GM12878 (cell line): ENCODE measurements around the gene LTK. TPM values are rescaled to one million over a fixed set of nuclear protein-coding genes. Genes with fewer than 3 reads are reported as not detected.

Experiments
- ATAC-seq: fragments of 200-7000 bp; cut with Tn5 transposase; 3 replicates; pipeline ENCODE4 v1.9.1; 2020; ENCODE audit warnings: mild to moderate bottlenecking, moderate library complexity
- BruUV-seq: library from RNA; stranded (reverse); fragments of 400-500 nt; replicated peaks from 2 replicates; lab custom pipeline; 2021; lab: Mats Ljungman, UMichigan
- CTCF ChIA-PET: fragments of 300-600 bp; sonication (Branson Sonifier 250); formaldehyde crosslinking; extraction: SDS; loops from one replicate; lab custom pipeline; 2021; ENCODE audit warnings: inconsistent platforms; lab: Yijun Ruan, JAX
- POLR2A ChIA-PET: fragments of 350-600 bp; formaldehyde crosslinking; extraction: SDS; loops from one replicate; lab custom pipeline; 2021; ENCODE audit warnings: inconsistent platforms; lab: Charles Lee
- RAD21 ChIA-PET: fragments of 300-600 bp; sonication (Branson Sonifier 250); formaldehyde crosslinking; loops from one replicate; lab custom pipeline; 2023; ENCODE audit warnings: antibody characterized with exemption; ENCODE audit not compliant: unreplicated experiment; lab: Charles Lee
- SMC1A ChIA-PET: fragments of 300-600 bp; sonication (Branson Sonifier 250); formaldehyde crosslinking; loops from one replicate; lab custom pipeline; 2023; ENCODE audit not compliant: unreplicated experiment, uncharacterized antibody; lab: Charles Lee
- DNase-seq: peaks from one replicate; pipeline ENCODE4 v3.0.0-alpha.2; 2011; ENCODE audit warnings: low read depth, low spot score
- FAIRE-seq: peaks from 3 replicates; lab custom pipeline; 2011; peaks lifted over from hg19 to GRCh38; lab: Jason Lieb, UNC
- H2AFZ ChIP-seq: 2 replicates; pipeline ENCODE4 v1.6.0; 2011; ENCODE audit warnings: low read depth, low read length, control low read depth; ENCODE audit not compliant: control insufficient read depth
- H3K27ac ChIP-seq: 2 replicates; pipeline ENCODE4 v1.5.1; 2011; ENCODE audit warnings: control low read depth; ENCODE audit not compliant: control insufficient read depth, insufficient read depth
- H3K27me3 ChIP-seq, 2 experiments: replicated peaks in 1 of 2; 2 replicates each; pipeline versions ENCODE4 v1.6.0 to v1.6.1; 2011; ENCODE audit warnings: low read length in 1 of 2; ENCODE audit not compliant: control insufficient read depth in 2 of 2, insufficient read depth in 2 of 2
- H3K36me3 ChIP-seq, 2 experiments: 2 replicates each; pipeline ENCODE4 v1.5.1; 2011; ENCODE audit warnings: low read length in 1 of 2; ENCODE audit not compliant: control insufficient read depth in 2 of 2, insufficient read depth in 2 of 2
- H3K4me1 ChIP-seq: 2 replicates; pipeline ENCODE4 v1.6.1; 2011; ENCODE audit warnings: mild to moderate bottlenecking, low read length, moderate library complexity, mixed read lengths; ENCODE audit not compliant: control insufficient read depth, insufficient read depth
- H3K4me2 ChIP-seq: 2 replicates; pipeline ENCODE4 v1.6.0; 2011; ENCODE audit warnings: control low read depth; ENCODE audit not compliant: control insufficient read depth, insufficient read depth
- H3K4me3 ChIP-seq: fragments of 200-600 bp; sonication (generic); 2 replicates; pipeline ENCODE4 v1.5.1; 2016
- H3K79me2 ChIP-seq: 2 replicates; pipeline ENCODE4 v1.6.0; 2011; ENCODE audit warnings: low read length; ENCODE audit not compliant: control insufficient read depth, insufficient read depth
- H3K9ac ChIP-seq: 2 replicates; pipeline ENCODE4 v1.8.0; 2011; ENCODE audit warnings: low read length, control low read depth, mixed read lengths; ENCODE audit not compliant: control insufficient read depth, insufficient read depth
- H3K9me3 ChIP-seq: replicated peaks from 3 replicates; pipeline ENCODE4 v1.5.1; 2011; ENCODE audit warnings: mild to moderate bottlenecking, low read length; ENCODE audit not compliant: control insufficient read depth, insufficient read depth
- H4K20me1 ChIP-seq: 2 replicates; pipeline ENCODE4 v1.6.0; 2011; ENCODE audit not compliant: control insufficient read depth, insufficient read depth
- BRCA1 ChIP-seq: IDR thresholded peaks from 2 replicates; pipeline ENCODE4 v1.6.1; 2011; ENCODE audit warnings: low read depth, low read length, improper control_type of control experiment
- ESRRA ChIP-seq: IDR thresholded peaks from 2 replicates; pipeline ENCODE4 v1.6.1; 2012; ENCODE audit warnings: mild to moderate bottlenecking, low read length, improper control_type of control experiment
- IKZF1 ChIP-seq: fragments of 450-650 bp; conservative IDR thresholded peaks from 2 replicates; pipeline ENCODE4 v1.6.1; 2017; ENCODE audit warnings: antibody characterized with exemption, mild to moderate bottlenecking
- MEF2B ChIP-seq: fragments of 450-650 bp; IDR thresholded peaks from 2 replicates; pipeline ENCODE4 v1.6.1; 2018; ENCODE audit warnings: mild to moderate bottlenecking, moderate library complexity; ENCODE audit not compliant: partially characterized antibody, poor library complexity, severe bottlenecking
- NFYA ChIP-seq: IDR thresholded peaks from 2 replicates; pipeline ENCODE4 v1.6.1; 2011; ENCODE audit warnings: low read depth, mild to moderate bottlenecking, low read length, improper control_type of control experiment, borderline replicate concordance
- NR2C1 ChIP-seq: fragments of 450-650 bp; IDR thresholded peaks from 2 replicates; pipeline ENCODE4 v1.6.1; 2017; ENCODE audit warnings: antibody characterized with exemption, mild to moderate bottlenecking, moderate library complexity
- PAX8 ChIP-seq: fragments of 450-650 bp; IDR thresholded peaks from 2 replicates; pipeline ENCODE4 v1.6.1; 2017; ENCODE audit warnings: mild to moderate bottlenecking, moderate library complexity
- POLR2A ChIP-seq: IDR thresholded peaks from 2 replicates; pipeline ENCODE4 v1.6.1; 2011; ENCODE audit warnings: low read depth, mild to moderate bottlenecking, low read length
- POLR2AphosphoS5 ChIP-seq: IDR thresholded peaks from 2 replicates; pipeline ENCODE4 v1.6.1; 2011; ENCODE audit warnings: mild to moderate bottlenecking, low read length, inconsistent platforms
- RELA ChIP-seq: fragments of 450-650 bp; IDR thresholded peaks from 2 replicates; pipeline ENCODE4 v1.8.0; 2014; ENCODE audit warnings: borderline replicate concordance; ENCODE audit not compliant: partially characterized antibody
- SRF ChIP-seq, 2 experiments: IDR thresholded peaks; 2 replicates each; pipeline ENCODE4 v1.6.1; 2011; ENCODE audit warnings: low read depth in 2 of 2, low read length in 2 of 2, mild to moderate bottlenecking in 1 of 2, moderate library complexity in 1 of 2
- TAF1 ChIP-seq: IDR thresholded peaks from 2 replicates; pipeline ENCODE4 v1.6.1; 2011; ENCODE audit warnings: mild to moderate bottlenecking, low read depth, low read length, borderline replicate concordance
- ZNF217 ChIP-seq: fragments of 450-650 bp; IDR thresholded peaks from 2 replicates; pipeline ENCODE4 v1.6.1; 2017; ENCODE audit warnings: antibody characterized with exemption, mild to moderate bottlenecking
- ZNF384 ChIP-seq: IDR thresholded peaks from 2 replicates; pipeline ENCODE4 v1.6.1; 2012; ENCODE audit warnings: low read depth, mild to moderate bottlenecking, low read length, improper control_type of control experiment, borderline replicate concordance
- WGBS: methylation state at CpG from one replicate; pipeline ENCODE4 v1.1.6; 2016; ENCODE audit warnings: low lambda C conversion rate; ENCODE audit not compliant: insufficient replicate concordance, insufficient coverage; ENCODE audit errors: missing lambda C conversion rate; 5-methylcytosine and 5-hydroxymethylcytosine counted together
- in situ Hi-C: fragments of 300-500 bp; cut with MboI; formaldehyde crosslinking; loops from 9 replicates; pipeline ENCODE4 v1.14.3; 2018; ENCODE audit warnings: mixed read lengths
- intact Hi-C: fragments of 100-400 bp; cut with micrococcal nuclease; formaldehyde crosslinking; loops from one replicate; pipeline ENCODE4 v1.14.2; 2022; ENCODE audit not compliant: unreplicated experiment
- polyA plus RNA-seq, 11 experiments: library from polyadenylated mRNA; depleted of rRNA in 4 of 11; unstranded in 6 of 11; stranded (reverse) in 5 of 11; fragments of >200 nt; fragmentation: Nextera tagmentation in 4 of 11; fragmentation: Illumina TruSeq in 1 of 11; extraction: Ambion mirVana in 4 of 11; extraction: Trizol in 1 of 11; gene quantifications; 1 replicate in 1 of 11; 2 replicates in 10 of 11; pipeline versions ENCODE4 v1.2.1 to v1.2.3, GENCODE V29; 2011 to 2016; ENCODE audit warnings: inconsistent platforms in 2 of 11, missing spikeins in 2 of 11, low read depth in 1 of 11
- total RNA-seq, 4 experiments: library from RNA; depleted of rRNA in 3 of 4; stranded (reverse); fragments of >200 nt in 3 of 4; fragmentation: Illumina TruSeq in 1 of 4; extraction: Trizol in 1 of 4; gene quantifications; 2 replicates each; pipeline versions ENCODE4 v1.2.1 to v1.2.3, GENCODE V29; 2013 to 2021
- TF ChIP-seq, protein P1 (sequence below): fragments of 450-650 bp; IDR thresholded peaks from 2 replicates; pipeline ENCODE4 v1.6.1; 2018; ENCODE audit warnings: mild to moderate bottlenecking, low read depth, moderate library complexity; ENCODE audit not compliant: partially characterized antibody
- TF ChIP-seq, protein P2 (sequence below): IDR thresholded peaks from 2 replicates; pipeline ENCODE4 v1.6.1; 2012; ENCODE audit warnings: improper control_type of control experiment, low read depth, low read length; ENCODE audit not compliant: insufficient replicate concordance

Gene LTK
- total and polyA plus RNA-seq, 10 of the 15 experiments (the other 5 are each of a cell fraction or from before 2014, with no cell fraction given) = 0.07 to 0.80 (median 0.20) TPM; not detected in 1

DNA sequence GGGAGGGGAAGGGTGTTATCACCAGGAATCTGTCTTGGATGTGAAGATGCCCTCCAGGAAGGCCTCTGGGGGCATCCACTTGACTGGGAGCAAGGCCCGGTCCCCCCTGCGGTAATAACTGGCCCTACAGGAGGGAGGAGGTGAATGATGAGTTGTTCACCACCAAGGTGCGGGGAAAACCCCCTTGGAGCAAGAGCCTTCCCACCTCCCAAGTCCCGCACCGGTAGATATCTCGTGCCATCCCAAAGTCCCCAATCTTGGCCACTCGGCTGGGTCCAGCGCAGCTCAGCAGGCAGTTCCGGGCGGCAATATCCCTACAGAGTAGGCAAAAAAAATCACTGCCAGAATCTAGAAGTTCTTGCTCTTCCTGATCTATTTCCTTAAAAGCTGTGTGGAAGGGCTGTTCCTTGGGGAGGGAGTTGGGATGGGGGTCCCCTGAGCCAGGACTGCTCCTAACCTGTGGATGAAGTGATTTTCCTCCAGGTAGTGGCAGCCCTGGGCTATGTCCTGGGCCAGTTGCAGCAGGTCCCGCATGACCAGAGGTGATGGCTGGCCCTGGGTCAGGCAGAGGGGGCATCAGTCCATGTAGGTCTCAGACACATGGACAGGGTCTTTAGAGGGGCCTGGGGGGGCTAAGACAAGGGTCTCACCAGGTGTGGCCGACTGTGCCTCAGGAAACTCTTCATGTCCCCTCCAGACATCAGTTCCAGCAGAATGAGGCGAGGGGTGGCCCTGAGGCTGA, 8.7 kb downstream of the LTK start (continued):
- TF ChIP-seq, protein P1, sequence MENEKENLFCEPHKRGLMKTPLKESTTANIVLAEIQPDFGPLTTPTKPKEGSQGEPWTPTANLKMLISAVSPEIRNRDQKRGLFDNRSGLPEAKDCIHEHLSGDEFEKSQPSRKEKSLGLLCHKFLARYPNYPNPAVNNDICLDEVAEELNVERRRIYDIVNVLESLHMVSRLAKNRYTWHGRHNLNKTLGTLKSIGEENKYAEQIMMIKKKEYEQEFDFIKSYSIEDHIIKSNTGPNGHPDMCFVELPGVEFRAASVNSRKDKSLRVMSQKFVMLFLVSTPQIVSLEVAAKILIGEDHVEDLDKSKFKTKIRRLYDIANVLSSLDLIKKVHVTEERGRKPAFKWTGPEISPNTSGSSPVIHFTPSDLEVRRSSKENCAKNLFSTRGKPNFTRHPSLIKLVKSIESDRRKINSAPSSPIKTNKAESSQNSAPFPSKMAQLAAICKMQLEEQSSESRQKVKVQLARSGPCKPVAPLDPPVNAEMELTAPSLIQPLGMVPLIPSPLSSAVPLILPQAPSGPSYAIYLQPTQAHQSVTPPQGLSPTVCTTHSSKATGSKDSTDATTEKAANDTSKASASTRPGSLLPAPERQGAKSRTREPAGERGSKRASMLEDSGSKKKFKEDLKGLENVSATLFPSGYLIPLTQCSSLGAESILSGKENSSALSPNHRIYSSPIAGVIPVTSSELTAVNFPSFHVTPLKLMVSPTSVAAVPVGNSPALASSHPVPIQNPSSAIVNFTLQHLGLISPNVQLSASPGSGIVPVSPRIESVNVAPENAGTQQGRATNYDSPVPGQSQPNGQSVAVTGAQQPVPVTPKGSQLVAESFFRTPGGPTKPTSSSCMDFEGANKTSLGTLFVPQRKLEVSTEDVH = no peak

DNA sequence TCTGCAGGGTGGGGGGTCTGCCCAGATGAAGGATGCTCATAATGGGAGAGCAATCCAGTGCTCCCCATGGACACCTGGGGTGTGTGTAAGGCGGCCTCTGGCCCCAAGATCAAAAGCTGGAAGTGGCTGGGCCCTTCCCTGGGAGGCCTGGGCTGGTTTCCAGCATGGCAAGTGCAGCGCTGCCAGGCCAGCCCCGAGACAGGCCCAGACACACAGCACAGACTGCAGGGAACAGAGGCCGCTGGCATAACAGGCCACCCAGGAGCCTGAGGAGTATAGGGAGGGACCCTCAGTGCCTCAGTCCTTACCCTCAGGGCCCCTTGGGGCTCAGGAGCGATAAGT, 10.0 kb downstream of the LTK start:
- H3K27me3 ChIP-seq = peaks cover 12 to 15% of the 10 kb centered on the region in 2 experiments
- H3K27ac ChIP-seq = no peak overlapping the region
- in situ Hi-C loops = no loop called here
- no peaks in the 10 kb centered on the region for H3K79me2 ChIP-seq
- H3K4me3 ChIP-seq = no peak overlapping the region
- FAIRE-seq = no peak
- intact Hi-C loops = no loop called here
- ChIA-PET RAD21 (no interaction called here), SMC1A (no interaction called here), POLR2A (no interaction called here), CTCF (interaction anchor here (0.8 kb wide), 1 partner anchor 38 kb away, joined by 3 read pairs; no protein-coding TSS in a partner anchor)
- H2AFZ ChIP-seq = no peak overlapping the region
- no peak overlapping the region for H3K9ac ChIP-seq
- H4K20me1 ChIP-seq = no peaks in the 10 kb centered on the region; the same call in 1 of the 2 replicates
- BruUV-seq = no TSS peak
- H3K9me3 ChIP-seq = no peaks in the 10 kb centered on the region
- WGBS = 71% methylated on average over 5 of the region's 5 CpGs
- ATAC-seq = no peak
- no peak for DNase-seq
- peaks cover 8% of the 10 kb centered on the region for H3K4me1 ChIP-seq
- no peak overlapping the region for H3K4me2 ChIP-seq
- H3K36me3 ChIP-seq = no peaks in the 10 kb centered on the region
- TF ChIP-seq ZNF217 (no peak), SRF (IDR thresholded peaks at IDR 0.05; ENCODE audit: low read depth in 2 of 2, low read length in 2 of 2) (no peak), POLR2A (no peak), BRCA1 (no peak), PAX8 (no peak), NFYA (no peak), ESRRA (no peak), MEF2B (no peak), IKZF1 (no peak), RELA (no peak), TAF1 (no peak), POLR2AphosphoS5 (no peak), ZNF384 (no peak), NR2C1 (no peak)
- TF ChIP-seq, protein P2, sequence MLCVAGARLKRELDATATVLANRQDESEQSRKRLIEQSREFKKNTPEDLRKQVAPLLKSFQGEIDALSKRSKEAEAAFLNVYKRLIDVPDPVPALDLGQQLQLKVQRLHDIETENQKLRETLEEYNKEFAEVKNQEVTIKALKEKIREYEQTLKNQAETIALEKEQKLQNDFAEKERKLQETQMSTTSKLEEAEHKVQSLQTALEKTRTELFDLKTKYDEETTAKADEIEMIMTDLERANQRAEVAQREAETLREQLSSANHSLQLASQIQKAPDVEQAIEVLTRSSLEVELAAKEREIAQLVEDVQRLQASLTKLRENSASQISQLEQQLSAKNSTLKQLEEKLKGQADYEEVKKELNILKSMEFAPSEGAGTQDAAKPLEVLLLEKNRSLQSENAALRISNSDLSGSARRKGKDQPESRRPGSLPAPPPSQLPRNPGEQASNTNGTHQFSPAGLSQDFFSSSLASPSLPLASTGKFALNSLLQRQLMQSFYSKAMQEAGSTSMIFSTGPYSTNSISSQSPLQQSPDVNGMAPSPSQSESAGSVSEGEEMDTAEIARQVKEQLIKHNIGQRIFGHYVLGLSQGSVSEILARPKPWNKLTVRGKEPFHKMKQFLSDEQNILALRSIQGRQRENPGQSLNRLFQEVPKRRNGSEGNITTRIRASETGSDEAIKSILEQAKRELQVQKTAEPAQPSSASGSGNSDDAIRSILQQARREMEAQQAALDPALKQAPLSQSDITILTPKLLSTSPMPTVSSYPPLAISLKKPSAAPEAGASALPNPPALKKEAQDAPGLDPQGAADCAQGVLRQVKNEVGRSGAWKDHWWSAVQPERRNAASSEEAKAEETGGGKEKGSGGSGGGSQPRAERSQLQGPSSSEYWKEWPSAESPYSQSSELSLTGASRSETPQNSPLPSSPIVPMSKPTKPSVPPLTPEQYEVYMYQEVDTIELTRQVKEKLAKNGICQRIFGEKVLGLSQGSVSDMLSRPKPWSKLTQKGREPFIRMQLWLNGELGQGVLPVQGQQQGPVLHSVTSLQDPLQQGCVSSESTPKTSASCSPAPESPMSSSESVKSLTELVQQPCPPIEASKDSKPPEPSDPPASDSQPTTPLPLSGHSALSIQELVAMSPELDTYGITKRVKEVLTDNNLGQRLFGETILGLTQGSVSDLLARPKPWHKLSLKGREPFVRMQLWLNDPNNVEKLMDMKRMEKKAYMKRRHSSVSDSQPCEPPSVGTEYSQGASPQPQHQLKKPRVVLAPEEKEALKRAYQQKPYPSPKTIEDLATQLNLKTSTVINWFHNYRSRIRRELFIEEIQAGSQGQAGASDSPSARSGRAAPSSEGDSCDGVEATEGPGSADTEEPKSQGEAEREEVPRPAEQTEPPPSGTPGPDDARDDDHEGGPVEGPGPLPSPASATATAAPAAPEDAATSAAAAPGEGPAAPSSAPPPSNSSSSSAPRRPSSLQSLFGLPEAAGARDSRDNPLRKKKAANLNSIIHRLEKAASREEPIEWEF = no peak
